ENCODE data around the gene MRPL45. TPM values are rescaled to one million over a fixed set of nuclear protein-coding genes. Genes with fewer than 3 reads are reported as not detected.

MRPL45 gene
- total RNA-seq, 2 donors from 2014 or later: 23.0 to 26.9 TPM

DNA sequence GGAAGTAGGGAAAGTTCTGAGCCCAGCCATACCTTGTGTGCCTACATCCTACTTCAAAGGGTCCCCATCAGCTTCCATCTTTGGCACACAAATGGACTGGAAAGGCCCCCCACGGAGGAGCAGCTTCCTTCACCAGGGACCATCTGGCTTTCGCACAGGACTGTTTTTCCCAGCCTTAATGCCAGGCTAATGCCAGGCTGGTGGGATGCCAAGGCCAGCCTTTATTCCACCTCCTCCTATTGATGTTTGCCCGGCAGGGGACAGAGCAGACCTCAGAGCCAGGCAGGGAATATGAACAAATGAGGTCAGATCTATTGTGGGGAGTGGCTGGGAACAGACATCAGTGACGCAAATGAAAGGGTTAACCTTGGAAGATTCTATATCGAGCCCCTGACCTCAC is 41.1 kb downstream of the MRPL45 start:
- no peak overlapping the region for H3K4me3 ChIP-seq
- DNase-seq (ENCODE audit: low spot score): no peak
- H3K4me1 ChIP-seq: peaks cover 0 to 9% of the 10 kb centered on the region in 2 donors
- H3K36me3 ChIP-seq: no peaks in the 10 kb centered on the region
- TF ChIP-seq, protein P1, sequence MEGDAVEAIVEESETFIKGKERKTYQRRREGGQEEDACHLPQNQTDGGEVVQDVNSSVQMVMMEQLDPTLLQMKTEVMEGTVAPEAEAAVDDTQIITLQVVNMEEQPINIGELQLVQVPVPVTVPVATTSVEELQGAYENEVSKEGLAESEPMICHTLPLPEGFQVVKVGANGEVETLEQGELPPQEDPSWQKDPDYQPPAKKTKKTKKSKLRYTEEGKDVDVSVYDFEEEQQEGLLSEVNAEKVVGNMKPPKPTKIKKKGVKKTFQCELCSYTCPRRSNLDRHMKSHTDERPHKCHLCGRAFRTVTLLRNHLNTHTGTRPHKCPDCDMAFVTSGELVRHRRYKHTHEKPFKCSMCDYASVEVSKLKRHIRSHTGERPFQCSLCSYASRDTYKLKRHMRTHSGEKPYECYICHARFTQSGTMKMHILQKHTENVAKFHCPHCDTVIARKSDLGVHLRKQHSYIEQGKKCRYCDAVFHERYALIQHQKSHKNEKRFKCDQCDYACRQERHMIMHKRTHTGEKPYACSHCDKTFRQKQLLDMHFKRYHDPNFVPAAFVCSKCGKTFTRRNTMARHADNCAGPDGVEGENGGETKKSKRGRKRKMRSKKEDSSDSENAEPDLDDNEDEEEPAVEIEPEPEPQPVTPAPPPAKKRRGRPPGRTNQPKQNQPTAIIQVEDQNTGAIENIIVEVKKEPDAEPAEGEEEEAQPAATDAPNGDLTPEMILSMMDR (IDR thresholded peaks at IDR 0.05): no peak
- H3K27me3 ChIP-seq: no peaks in the 10 kb centered on the region
- H3K27ac ChIP-seq: no peak overlapping the region
- no peaks in the 10 kb centered on the region for H3K9me3 ChIP-seq

DNA sequence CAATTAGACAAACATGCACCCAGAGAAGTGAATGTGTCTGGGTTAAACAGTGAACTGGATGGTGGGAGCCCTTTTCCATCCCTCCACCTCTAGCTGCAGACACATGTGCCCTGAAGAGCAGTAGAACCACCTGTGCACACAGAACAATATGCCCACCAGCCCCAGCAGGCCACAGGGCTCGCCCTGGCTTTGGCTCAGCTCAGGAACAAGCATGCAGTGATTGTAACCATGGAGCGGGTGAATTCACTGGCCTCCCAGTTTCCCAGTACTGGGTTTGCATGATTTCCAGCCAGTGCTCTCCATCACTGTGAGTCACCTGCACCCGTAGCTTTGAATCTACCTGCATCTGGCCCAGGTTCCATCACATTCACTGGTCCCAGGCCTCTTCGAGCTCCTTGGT is 41.6 kb downstream of the MRPL45 start:
- Histone ChIP-seq H3K27me3 (no peaks in the 10 kb centered on the region), H3K4me3 (no peak overlapping the region), H3K36me3 (no peaks in the 10 kb centered on the region), H3K4me1 (peaks cover 0 to 9% of the 10 kb centered on the region in 2 donors), H3K9me3 (no peaks in the 10 kb centered on the region), H3K27ac (no peak overlapping the region)
- TF ChIP-seq, protein P1 (IDR thresholded peaks at IDR 0.05): no peak
- DNase-seq (ENCODE audit: low spot score): no peak

DNA sequence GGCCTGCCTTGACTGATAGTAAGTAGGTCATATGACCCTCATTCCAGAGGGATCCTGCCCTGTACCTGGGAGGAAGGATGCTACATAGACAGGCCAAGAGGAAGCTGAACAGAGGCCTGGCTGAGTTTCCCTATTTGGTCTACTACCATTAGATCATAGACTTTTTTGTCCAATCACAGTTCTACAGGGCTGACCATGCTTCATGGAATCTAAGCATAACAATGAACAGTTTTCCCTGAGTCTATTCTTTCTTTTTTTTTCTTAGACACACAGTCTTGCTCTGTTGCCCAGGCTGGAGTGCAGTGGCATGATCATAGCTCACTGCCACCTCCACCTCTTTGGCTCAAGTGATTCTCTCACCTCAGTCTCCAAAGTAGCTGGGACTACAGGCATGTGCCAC is 42.9 kb downstream of the MRPL45 start:
- Histone ChIP-seq H3K36me3 (no peaks in the 10 kb centered on the region), H3K27ac (no peak overlapping the region), H3K4me3 (no peak overlapping the region), H3K4me1 (peaks cover 0 to 9% of the 10 kb centered on the region in 2 donors), H3K9me3 (no peaks in the 10 kb centered on the region), H3K27me3 (no peaks in the 10 kb centered on the region)
- TF ChIP-seq, protein P1 (IDR thresholded peaks at IDR 0.05): no peak
- DNase-seq (ENCODE audit: low spot score): no peak

DNA sequence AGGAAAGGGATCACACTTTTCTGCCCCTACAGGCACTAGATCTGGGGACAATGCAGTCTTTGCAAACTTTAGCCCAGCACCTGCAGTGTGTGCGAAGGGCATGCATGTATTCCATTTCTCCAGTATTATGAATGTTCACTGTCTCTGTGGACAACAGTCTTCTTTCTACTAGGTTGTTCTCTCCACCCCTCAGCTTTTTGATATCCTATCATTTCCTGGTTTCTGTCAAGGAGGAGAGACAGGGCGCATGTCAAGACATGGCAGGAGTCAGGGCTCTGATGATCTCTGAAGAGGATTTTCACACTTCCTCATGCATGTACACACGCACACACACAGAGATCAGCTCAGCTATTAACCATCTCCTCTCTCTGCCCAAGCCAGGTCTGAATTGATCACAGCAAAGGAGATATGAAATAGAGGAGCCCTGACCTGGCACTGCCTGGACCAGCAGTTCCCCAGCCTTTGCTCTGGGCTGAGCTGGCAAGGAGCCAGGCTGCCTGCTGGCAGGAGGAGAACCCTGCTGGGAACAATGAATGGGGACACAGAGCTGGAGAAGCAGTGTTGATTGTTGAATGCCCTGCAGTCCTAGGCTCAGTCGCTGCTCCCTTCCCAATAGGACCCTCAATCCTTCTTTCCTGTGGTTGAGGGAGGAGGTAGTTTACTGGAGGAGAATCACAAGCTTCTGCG is 44.2 kb downstream of the MRPL45 start:
- Histone ChIP-seq H3K27ac (no peak overlapping the region), H3K4me1 (peaks cover 0 to 9% of the 10 kb centered on the region in 2 donors), H3K36me3 (no peaks in the 10 kb centered on the region), H3K9me3 (no peaks in the 10 kb centered on the region), H3K27me3 (no peaks in the 10 kb centered on the region), H3K4me3 (no peak overlapping the region)
- DNase-seq (ENCODE audit: low spot score): no peak
- TF ChIP-seq, protein P1 (IDR thresholded peaks at IDR 0.05): no peak

DNA sequence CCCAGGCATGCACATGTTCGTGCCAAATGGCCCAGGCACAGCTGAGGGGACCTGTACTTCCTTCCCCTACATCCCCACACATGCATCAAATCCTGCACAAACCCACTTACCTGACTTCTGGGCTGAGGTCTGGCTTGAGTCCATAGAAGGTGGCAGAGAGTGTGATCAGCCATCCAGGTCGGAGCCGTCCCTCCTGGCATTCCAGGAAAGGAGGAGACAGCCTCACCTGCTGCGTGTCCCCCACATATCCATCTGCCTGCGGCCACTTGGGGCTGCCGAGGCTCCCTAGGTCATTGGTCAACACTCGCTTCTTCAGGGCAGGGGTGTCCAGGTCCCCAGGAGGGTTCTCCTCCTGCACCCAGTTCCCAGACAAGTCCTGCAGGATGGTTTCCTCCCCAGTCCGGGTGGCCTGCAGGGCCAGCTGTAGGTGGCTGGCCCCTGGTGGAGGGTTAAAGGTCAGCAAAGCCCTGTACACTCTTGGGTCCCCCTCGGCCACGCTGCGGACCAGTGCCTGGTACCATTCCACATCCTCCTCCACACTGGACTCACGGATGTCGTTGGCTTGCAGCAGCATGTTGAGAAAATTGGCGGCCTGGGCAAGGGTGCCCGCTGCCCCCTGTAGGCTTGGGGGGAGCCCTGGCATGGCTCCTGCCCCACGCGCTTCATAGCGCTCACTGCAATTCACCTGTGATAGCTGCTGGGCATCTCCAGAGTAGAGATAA is 46.1 kb downstream of the MRPL45 start:
- Histone ChIP-seq H3K4me3 (no peak overlapping the region), H3K36me3 (no peaks in the 10 kb centered on the region), H3K4me1 (peaks cover 0 to 9% of the 10 kb centered on the region in 2 donors), H3K9me3 (no peaks in the 10 kb centered on the region), H3K27me3 (no peaks in the 10 kb centered on the region), H3K27ac (no peak overlapping the region)
- TF ChIP-seq, protein P1 (IDR thresholded peaks at IDR 0.05): no peak
- DNase-seq (ENCODE audit: low spot score): no peak

Measured in right atrium auricular region (tissue), 2 donors.